HG03039 (cell line): ENCODE measurements around the gene CEND1.

Experiments used
- ATAC-seq: cut with Tn5 transposase; IDR thresholded peaks from one replicate; pipeline ENCODE4 v1.9.1; 2021; ENCODE audit warnings: mild to moderate bottlenecking, moderate library complexity; ENCODE audit not compliant: unreplicated experiment

The CEND1 gene

GRCh38 chr11:827897-828192, 38.0 kb upstream of the CEND1 start, which contains the start of gene CRACR2B:
Gene CRACR2B (plus strand): TSS chr11:827919. CDS start chr11:828608, 689 bp downstream.
- no peak for ATAC-seq

GRCh38 chr11:827146-827896, 37.4 kb upstream of the CEND1 start:
- no peak for ATAC-seq

GRCh38 chr11:826836-827145, 36.9 kb upstream of the CEND1 start:
- ATAC-seq: no peak

- ATAC-seq: no peak
Measured at GRCh38 chr11:826227-826621, 36.3 kb upstream of the CEND1 start.

GRCh38 chr11:825366-826226, 35.7 kb upstream of the CEND1 start:
- ATAC-seq: no peak

- no peak for ATAC-seq
Measured at GRCh38 chr11:824942-825341, 35.1 kb upstream of the CEND1 start.

- no peak for ATAC-seq
Measured at GRCh38 chr11:824292-824880, 34.5 kb upstream of the CEND1 start.

GRCh38 chr11:823441-824291, 33.8 kb upstream of the CEND1 start:
- no peak for ATAC-seq

- ATAC-seq: no peak
Measured at GRCh38 chr11:821512-822371, 31.9 kb upstream of the CEND1 start.

- ATAC-seq: no peak
Measured at GRCh38 chr11:820655-821511, 31.0 kb upstream of the CEND1 start.

- peak; percentile 49 for ATAC-seq
Measured at GRCh38 chr11:819943-820649, 30.2 kb upstream of the CEND1 start.

- ATAC-seq: peak; percentile 57
Measured at GRCh38 chr11:819129-819931, 29.4 kb upstream of the CEND1 start.

- ATAC-seq: no peak
Measured at GRCh38 chr11:818396-819128, 28.7 kb upstream of the CEND1 start, which contains the start of gene PNPLA2. Gene PNPLA2 (plus strand): TSS chr11:818914. CDS start chr11:819719, 805 bp downstream.

- no peak for ATAC-seq
Measured at GRCh38 chr11:816433-816779, 26.5 kb upstream of the CEND1 start.

- no peak for ATAC-seq
Measured at GRCh38 chr11:815675-816432, 26.0 kb upstream of the CEND1 start.

GRCh38 chr11:813456-814096, 23.7 kb upstream of the CEND1 start:
- ATAC-seq: no peak
